T-helper 9 cell (primary cell): ENCODE data around the gene SMOC2.

ENCODE experiments used
- DNase-seq: peaks from one replicate; pipeline ENCODE4 v3.0.0-alpha.2; 2020

SMOC2 gene

GRCh38 chr6:168577496-168577895, 136.5 kb downstream of the SMOC2 start:
- DNase-seq, result no peak

GRCh38 chr6:168578036-168578435, 137.1 kb downstream of the SMOC2 start:
- no peak for DNase-seq

GRCh38 chr6:168581236-168581635, 140.3 kb downstream of the SMOC2 start:
- DNase-seq, result no peak

- no peak for DNase-seq
Observed at GRCh38 chr6:168581706-168582105, 140.7 kb downstream of the SMOC2 start.

- no peak for DNase-seq
Observed at GRCh38 chr6:168582571-168582981, 141.6 kb downstream of the SMOC2 start.

- DNase-seq, result no peak
Observed at GRCh38 chr6:168583126-168583525, 142.1 kb downstream of the SMOC2 start.

GRCh38 chr6:168583821-168584220, 142.8 kb downstream of the SMOC2 start:
- no peak for DNase-seq

- DNase-seq, result no peak
Observed at GRCh38 chr6:168584249-168584648, 143.3 kb downstream of the SMOC2 start.

GRCh38 chr6:168584671-168585070, 143.7 kb downstream of the SMOC2 start:
- no peak for DNase-seq

GRCh38 chr6:168585441-168585840, 144.5 kb downstream of the SMOC2 start:
- DNase-seq, result no peak

GRCh38 chr6:168589275-168589674, 148.3 kb downstream of the SMOC2 start:
- DNase-seq, result no peak

- DNase-seq, result no peak
Observed at GRCh38 chr6:168590406-168590805, 149.4 kb downstream of the SMOC2 start.

- DNase-seq, result no peak
Observed at GRCh38 chr6:168596344-168596743, 155.4 kb downstream of the SMOC2 start.

GRCh38 chr6:168597471-168597875, 156.5 kb downstream of the SMOC2 start:
- no peak for DNase-seq

GRCh38 chr6:168598251-168599117, 157.5 kb downstream of the SMOC2 start:
- no peak for DNase-seq

GRCh38 chr6:168599118-168599494, 158.1 kb downstream of the SMOC2 start:
- no peak for DNase-seq

- no peak for DNase-seq
Observed at GRCh38 chr6:168599769-168600330, 158.9 kb downstream of the SMOC2 start.

- DNase-seq, result no peak
Observed at GRCh38 chr6:168600381-168600780, 159.4 kb downstream of the SMOC2 start.

- no peak for DNase-seq
Observed at GRCh38 chr6:168601111-168601510, 160.1 kb downstream of the SMOC2 start.

GRCh38 chr6:168601546-168601945, 160.6 kb downstream of the SMOC2 start:
- no peak for DNase-seq

GRCh38 chr6:168602576-168602975, 161.6 kb downstream of the SMOC2 start:
- no peak for DNase-seq

- no peak for DNase-seq
Observed at GRCh38 chr6:168603234-168603633, 162.2 kb downstream of the SMOC2 start.

GRCh38 chr6:168605964-168606363, 165.0 kb downstream of the SMOC2 start:
- DNase-seq, result no peak

GRCh38 chr6:168606722-168607121, 165.7 kb downstream of the SMOC2 start:
- DNase-seq, result no peak
